IPS-20b (cell line): ENCODE data around the gene COL21A1.

Experiments
- H3K27ac ChIP-seq: one replicate; pipeline ENCODE4 v1.5.1; 2013; ENCODE audit warnings: low read length
- H3K27me3 ChIP-seq: 2 replicates; pipeline ENCODE4 v1.6.1; 2013; ENCODE audit warnings: mild to moderate bottlenecking, low read length, inconsistent platforms; ENCODE audit not compliant: insufficient read depth
- H3K36me3 ChIP-seq: 2 replicates; pipeline ENCODE4 v1.6.1; 2013; ENCODE audit warnings: low read depth, mild to moderate bottlenecking, inconsistent platforms, low read length, moderate library complexity; ENCODE audit not compliant: insufficient read depth
- H3K4me1 ChIP-seq: 2 replicates; pipeline ENCODE4 v1.6.1; 2013; ENCODE audit warnings: mild to moderate bottlenecking, control low read depth, inconsistent platforms, low read length, moderate library complexity; ENCODE audit not compliant: insufficient read depth
- H3K4me3 ChIP-seq: 2 replicates; pipeline ENCODE4 v1.5.1; 2013; ENCODE audit warnings: mild to moderate bottlenecking, low read length, inconsistent platforms
- H3K9ac ChIP-seq: 2 replicates; pipeline ENCODE4 v1.6.1; 2013; ENCODE audit warnings: low read depth, mild to moderate bottlenecking, inconsistent platforms, low read length, moderate library complexity
- H3K9me3 ChIP-seq: 2 replicates; pipeline ENCODE4 v1.6.1; 2013; ENCODE audit warnings: mild to moderate bottlenecking, low read depth, low read length, inconsistent platforms; ENCODE audit not compliant: insufficient read depth

The COL21A1 gene

GRCh38 chr6:56222499-56222898 lies 24.9 kb downstream of the COL21A1 start:
- H3K27ac ChIP-seq, result no peak overlapping the region
- H3K4me1 ChIP-seq, result no peaks in the 10 kb centered on the region
- H3K9me3 ChIP-seq, result no peaks in the 10 kb centered on the region
- no peak overlapping the region for H3K4me3 ChIP-seq
- H3K9ac ChIP-seq, result no peak overlapping the region
- H3K27me3 ChIP-seq, result no peaks in the 10 kb centered on the region
- H3K36me3 ChIP-seq, result no peaks in the 10 kb centered on the region

GRCh38 chr6:56220078-56220477 lies 27.3 kb downstream of the COL21A1 start:
- H3K27ac ChIP-seq, result no peak overlapping the region
- no peaks in the 10 kb centered on the region for H3K9me3 ChIP-seq
- no peak overlapping the region for H3K9ac ChIP-seq
- no peaks in the 10 kb centered on the region for H3K36me3 ChIP-seq
- no peak overlapping the region for H3K4me3 ChIP-seq
- no peaks in the 10 kb centered on the region for H3K4me1 ChIP-seq
- H3K27me3 ChIP-seq, result no peaks in the 10 kb centered on the region

- Histone ChIP-seq H3K36me3 (no peaks in the 10 kb centered on the region), H3K27me3 (no peaks in the 10 kb centered on the region), H3K9me3 (no peaks in the 10 kb centered on the region), H3K9ac (no peak overlapping the region), H3K27ac (no peak overlapping the region), H3K4me1 (no peaks in the 10 kb centered on the region), H3K4me3 (no peak overlapping the region)
Measured at GRCh38 chr6:56214703-56215101, 32.7 kb downstream of the COL21A1 start.

- Histone ChIP-seq H3K9me3 (no peaks in the 10 kb centered on the region), H3K27ac (no peak overlapping the region), H3K9ac (no peak overlapping the region), H3K4me1 (no peaks in the 10 kb centered on the region), H3K27me3 (no peaks in the 10 kb centered on the region), H3K36me3 (no peaks in the 10 kb centered on the region), H3K4me3 (no peak overlapping the region)
Measured at GRCh38 chr6:56214041-56214702, 33.2 kb downstream of the COL21A1 start.

GRCh38 chr6:56211724-56212123 lies 35.7 kb downstream of the COL21A1 start:
- no peaks in the 10 kb centered on the region for H3K4me1 ChIP-seq
- no peaks in the 10 kb centered on the region for H3K36me3 ChIP-seq
- no peak overlapping the region for H3K9ac ChIP-seq
- H3K9me3 ChIP-seq, result no peaks in the 10 kb centered on the region
- no peak overlapping the region for H3K27ac ChIP-seq
- no peak overlapping the region for H3K4me3 ChIP-seq
- no peaks in the 10 kb centered on the region for H3K27me3 ChIP-seq

GRCh38 chr6:56204134-56204533 lies 43.2 kb downstream of the COL21A1 start:
- H3K4me3 ChIP-seq, result no peak overlapping the region
- H3K4me1 ChIP-seq, result no peaks in the 10 kb centered on the region
- no peaks in the 10 kb centered on the region for H3K27me3 ChIP-seq
- no peaks in the 10 kb centered on the region for H3K9me3 ChIP-seq
- H3K36me3 ChIP-seq, result no peaks in the 10 kb centered on the region
- H3K9ac ChIP-seq, result no peak overlapping the region
- no peak overlapping the region for H3K27ac ChIP-seq

- Histone ChIP-seq H3K27me3 (no peaks in the 10 kb centered on the region), H3K36me3 (no peaks in the 10 kb centered on the region), H3K9ac (no peak overlapping the region), H3K4me1 (no peaks in the 10 kb centered on the region), H3K4me3 (no peak overlapping the region), H3K9me3 (no peaks in the 10 kb centered on the region; the same call in none of the 2 replicates), H3K27ac (no peak overlapping the region)
Measured at GRCh38 chr6:56199956-56200355, 47.4 kb downstream of the COL21A1 start.

GRCh38 chr6:56193846-56194245 lies 53.5 kb downstream of the COL21A1 start:
- Histone ChIP-seq H3K4me3 (no peak overlapping the region), H3K27ac (no peak overlapping the region), H3K9me3 (no peaks in the 10 kb centered on the region; the same call in none of the 2 replicates), H3K9ac (no peak overlapping the region), H3K36me3 (no peaks in the 10 kb centered on the region), H3K27me3 (no peaks in the 10 kb centered on the region), H3K4me1 (no peaks in the 10 kb centered on the region)

GRCh38 chr6:56188429-56188828 lies 59.0 kb downstream of the COL21A1 start:
- Histone ChIP-seq H3K36me3 (no peaks in the 10 kb centered on the region), H3K4me3 (no peak overlapping the region), H3K27me3 (no peaks in the 10 kb centered on the region), H3K4me1 (no peaks in the 10 kb centered on the region), H3K9ac (no peak overlapping the region), H3K9me3 (no peaks in the 10 kb centered on the region; the same call in 1 of the 2 replicates), H3K27ac (no peak overlapping the region)

GRCh38 chr6:56187686-56188085 lies 59.7 kb downstream of the COL21A1 start:
- Histone ChIP-seq H3K27ac (no peak overlapping the region), H3K27me3 (no peaks in the 10 kb centered on the region), H3K9ac (no peak overlapping the region), H3K4me1 (no peaks in the 10 kb centered on the region), H3K4me3 (no peak overlapping the region), H3K36me3 (no peaks in the 10 kb centered on the region), H3K9me3 (no peaks in the 10 kb centered on the region; the same call in 1 of the 2 replicates)

- Histone ChIP-seq H3K27ac (no peak overlapping the region), H3K36me3 (no peaks in the 10 kb centered on the region), H3K9ac (no peak overlapping the region), H3K4me3 (no peak overlapping the region), H3K27me3 (no peaks in the 10 kb centered on the region), H3K4me1 (no peaks in the 10 kb centered on the region), H3K9me3 (peaks cover 29% of the 10 kb centered on the region)
Measured at GRCh38 chr6:56176741-56177140, 70.6 kb downstream of the COL21A1 start.

GRCh38 chr6:56173228-56173627 lies 74.2 kb downstream of the COL21A1 start:
- no peaks in the 10 kb centered on the region for H3K36me3 ChIP-seq

More at GRCh38 chr6:56173228-56173627, 74.2 kb downstream of the COL21A1 start:
- H3K27me3 ChIP-seq, result no peaks in the 10 kb centered on the region
- no peak overlapping the region for H3K4me3 ChIP-seq
- H3K27ac ChIP-seq, result no peak overlapping the region
- H3K9me3 ChIP-seq, result peaks cover 29% of the 10 kb centered on the region
- no peaks in the 10 kb centered on the region for H3K4me1 ChIP-seq
- no peak overlapping the region for H3K9ac ChIP-seq
